ENCODE results near the gene PALM3. TPM values are rescaled to one million over a fixed set of nuclear protein-coding genes. Genes with fewer than 3 reads are reported as not detected.

The PALM3 gene, protein sequence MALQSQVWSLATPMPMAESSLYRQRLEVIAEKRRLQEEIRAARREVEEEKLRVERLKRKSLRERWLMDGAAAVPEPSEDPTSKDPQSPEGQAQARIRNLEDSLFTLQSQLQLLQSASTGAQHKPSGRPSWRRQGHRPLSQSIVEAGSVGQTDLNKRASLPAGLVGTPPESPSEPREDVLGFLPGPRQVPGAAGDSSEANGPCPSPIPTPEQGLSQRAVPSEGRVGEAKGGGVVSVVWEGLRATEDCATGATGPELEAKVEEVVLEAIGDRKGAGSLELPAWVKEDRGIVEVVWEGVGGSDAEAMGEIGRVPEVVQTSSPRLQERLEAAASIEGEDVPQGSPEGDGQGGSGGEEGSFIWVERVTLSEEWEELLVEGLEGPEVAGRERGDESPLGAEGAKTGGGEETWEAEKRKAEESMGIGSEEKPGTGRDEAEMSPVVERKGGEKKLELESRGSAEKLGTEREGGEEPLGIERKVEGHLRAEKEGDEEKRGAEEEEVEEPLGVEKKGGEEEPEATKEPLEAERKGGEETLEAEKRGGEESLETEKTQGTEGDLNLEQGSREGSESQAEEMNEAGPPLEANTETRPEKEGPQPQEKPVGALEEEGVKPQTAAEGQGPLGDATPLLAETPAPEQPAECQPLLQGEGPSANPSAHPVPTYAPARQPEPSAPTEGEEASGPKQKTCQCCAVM
- total RNA-seq, result 0.32 TPM in 1 of 2 replicates, not detected in the other

DNA sequence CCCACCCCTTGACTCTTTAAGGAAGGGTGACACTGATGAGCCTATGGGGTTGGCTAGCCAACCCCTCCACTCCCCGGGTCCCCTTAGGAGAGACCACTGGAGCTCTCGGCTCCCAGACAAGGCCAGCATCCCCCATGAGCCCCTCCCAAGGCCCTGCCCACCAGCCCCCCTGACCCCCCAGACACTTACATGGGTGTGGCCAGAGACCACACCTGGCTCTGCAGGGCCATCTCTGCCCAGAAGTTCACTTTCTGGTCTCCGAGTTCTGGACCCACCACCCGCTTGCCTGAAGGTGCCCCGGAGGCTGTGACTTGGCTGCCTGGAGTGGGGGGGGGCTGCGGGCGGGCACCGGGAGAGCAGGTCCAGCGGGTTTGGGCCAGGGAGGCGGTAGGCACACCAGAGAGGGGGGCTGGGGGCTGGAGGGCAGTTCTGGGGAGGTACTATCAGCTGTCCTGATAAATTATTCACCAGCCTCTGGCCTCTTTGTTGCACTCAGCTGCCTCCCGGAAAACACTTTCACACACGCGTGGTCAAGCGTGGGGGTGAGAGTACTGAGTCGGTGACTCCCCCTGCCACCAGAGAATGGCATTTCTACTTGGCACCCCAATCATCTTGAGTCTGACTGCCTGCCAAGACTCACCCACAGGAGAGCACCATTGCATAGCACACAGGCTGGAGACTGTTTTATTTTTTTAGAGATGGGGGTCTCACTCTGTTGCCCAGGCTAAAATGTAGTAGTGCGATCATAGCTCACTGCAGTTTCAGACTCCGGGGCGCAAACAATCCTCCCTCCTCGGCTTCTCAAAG is at the start of gene PALM3:
Gene PALM3, minus strand, starts transcription at position 326 of the 807 bp plus-strand sequence. Its CDS starts 96 bp downstream, at position 230.

DNA sequence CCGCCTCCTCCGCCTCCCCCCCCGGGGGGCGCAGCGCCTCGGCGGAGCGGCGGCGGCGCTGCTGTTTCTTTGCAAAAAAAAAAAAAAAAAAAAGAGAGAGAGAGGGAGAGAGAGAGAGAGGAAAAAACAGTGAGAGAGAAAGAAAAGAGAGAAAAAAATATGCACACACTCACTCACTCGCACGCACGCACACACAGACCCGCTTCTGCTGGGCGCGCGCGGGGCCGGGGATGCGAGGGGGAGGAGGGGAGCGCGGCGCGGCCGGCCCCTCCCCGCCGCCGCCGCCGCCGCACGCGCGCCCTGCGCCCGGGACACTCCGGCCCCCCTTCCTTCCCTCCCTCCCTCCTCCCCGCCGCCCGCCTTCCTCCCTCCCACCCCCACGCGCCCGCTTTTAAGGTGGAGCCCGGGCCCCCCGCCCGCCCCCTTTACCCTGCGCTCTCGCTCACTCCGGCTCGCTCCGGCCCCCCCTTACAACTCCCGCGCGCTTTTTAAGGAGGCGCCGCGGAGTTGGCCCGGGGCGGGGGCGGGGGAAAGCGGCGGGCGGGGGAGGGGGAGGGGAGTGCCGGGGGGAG is 28.7 kb upstream of the PALM3 start, which contains the start of gene SAMD1:
Gene SAMD1, minus strand, starts transcription at position 243 of the 572 bp plus-strand sequence.

DNA sequence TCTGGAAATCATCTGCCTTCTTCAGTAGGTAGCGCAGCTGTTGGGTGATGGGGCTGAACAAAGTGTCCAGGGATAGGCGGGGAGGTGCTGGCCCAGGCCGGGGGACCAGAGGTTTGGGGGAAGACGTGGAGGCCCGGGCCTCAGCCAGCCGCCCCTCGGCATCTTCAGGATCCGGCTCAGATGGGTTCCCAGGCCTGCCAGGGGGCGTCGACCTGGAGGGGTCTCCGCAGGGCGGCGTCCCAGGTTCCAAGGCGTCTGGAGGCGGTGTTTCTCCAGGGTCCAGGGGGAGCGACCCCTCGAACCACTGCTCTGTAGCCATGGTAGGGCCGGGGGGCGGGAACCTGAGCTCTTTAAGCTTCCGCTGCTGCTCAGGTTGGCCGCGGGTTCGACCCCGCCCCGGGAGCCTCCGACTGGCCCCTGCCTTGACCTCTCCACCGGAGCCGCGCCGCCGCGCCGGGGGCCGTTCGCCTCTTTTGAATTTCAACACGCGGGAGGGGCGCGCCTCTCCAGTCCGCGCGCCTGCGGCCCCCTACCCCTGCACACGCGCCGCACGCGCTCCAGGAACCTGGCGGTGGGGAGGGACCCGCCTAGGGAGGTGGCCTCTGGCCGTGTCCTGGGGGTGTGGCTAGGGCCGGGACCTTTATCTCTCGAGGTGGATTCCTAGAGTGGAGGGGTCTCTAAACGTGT is 23.6 kb upstream of the PALM3 start, which contains the start of gene C19orf67:
Gene C19orf67, minus strand, starts transcription at position 475 of the 687 bp plus-strand sequence. Its CDS starts 156 bp downstream, at position 319.

DNA sequence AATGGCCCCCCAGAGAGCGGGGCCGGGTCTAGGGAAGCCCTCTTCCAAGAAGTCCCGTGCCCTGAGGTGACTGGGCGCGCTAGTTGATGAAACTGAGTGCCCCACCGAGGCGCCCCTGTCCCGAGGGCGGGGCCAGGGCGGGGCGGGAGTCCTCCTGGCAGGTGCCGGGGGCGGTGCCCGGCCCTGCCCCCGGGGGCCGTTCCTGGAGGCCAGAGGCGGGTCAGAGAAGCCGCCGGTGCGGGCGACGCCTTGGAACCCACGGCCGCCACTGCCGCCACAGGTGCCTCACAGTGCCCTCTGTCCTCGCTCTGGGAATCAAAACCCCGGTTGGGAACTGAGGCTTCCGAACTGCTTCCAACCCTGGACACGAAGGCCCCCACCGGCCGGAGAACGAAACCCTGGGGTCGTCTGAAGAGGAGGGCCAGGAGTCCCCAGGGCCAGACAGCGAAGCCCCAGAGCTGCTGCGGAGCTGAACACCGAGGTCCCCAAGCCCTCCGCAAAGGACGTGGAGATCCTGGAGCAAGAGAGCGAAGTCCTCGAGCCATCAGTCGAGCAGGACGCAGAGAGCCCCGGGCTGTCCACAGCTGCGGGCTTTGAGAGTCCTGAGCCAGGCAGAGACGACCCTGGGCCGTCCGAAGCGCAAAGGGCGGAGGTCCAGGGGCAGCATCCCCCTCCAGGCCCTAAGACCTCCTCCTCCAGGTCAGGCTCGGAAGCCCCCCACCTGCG is 10.8 kb upstream of the PALM3 start, which contains the start of gene MISP3:
Gene MISP3, plus strand, starts transcription at position 252 of the 726 bp plus-strand sequence. CDS start 524 bp downstream, outside the sequence.

DNA sequence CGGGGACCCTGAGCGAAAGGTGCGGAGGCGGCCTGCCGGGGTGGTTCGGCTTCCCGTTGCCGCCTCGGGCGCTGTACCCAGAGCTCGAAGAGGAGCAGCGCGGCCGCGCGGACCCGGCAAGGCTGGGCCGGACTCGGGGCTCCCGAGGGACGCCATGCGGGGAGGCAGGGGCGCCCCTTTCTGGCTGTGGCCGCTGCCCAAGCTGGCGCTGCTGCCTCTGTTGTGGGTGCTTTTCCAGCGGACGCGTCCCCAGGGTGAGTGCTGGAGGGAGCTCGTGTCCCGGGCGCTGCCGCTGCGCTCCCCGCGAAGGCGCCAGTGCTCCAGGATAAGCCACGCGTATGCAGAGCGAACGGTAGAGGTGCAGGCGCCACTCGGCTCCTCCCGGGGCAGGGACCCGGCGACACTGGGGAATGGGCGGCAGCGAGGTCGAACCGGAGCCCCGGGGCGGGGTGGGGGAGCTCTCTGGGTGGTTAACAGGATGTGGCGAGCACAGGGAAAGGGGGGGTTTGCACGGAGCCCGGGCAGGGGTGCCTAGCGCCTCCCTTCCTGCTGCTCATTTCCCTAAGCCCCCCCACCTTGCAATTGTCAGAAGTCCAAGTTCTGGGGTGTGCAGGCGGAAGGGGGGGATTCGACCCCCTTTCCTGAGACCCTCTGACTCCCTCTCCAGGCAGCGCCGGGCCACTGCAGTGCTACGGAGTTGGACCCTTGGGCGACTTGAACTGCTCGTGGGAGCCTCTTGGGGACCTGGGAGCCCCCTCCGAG is 30.0 kb downstream of the PALM3 start, which contains the start of gene IL27RA:
Gene IL27RA, plus strand, starts transcription at position 44 of the 762 bp plus-strand sequence. Its CDS starts 111 bp downstream, at position 155.

DNA sequence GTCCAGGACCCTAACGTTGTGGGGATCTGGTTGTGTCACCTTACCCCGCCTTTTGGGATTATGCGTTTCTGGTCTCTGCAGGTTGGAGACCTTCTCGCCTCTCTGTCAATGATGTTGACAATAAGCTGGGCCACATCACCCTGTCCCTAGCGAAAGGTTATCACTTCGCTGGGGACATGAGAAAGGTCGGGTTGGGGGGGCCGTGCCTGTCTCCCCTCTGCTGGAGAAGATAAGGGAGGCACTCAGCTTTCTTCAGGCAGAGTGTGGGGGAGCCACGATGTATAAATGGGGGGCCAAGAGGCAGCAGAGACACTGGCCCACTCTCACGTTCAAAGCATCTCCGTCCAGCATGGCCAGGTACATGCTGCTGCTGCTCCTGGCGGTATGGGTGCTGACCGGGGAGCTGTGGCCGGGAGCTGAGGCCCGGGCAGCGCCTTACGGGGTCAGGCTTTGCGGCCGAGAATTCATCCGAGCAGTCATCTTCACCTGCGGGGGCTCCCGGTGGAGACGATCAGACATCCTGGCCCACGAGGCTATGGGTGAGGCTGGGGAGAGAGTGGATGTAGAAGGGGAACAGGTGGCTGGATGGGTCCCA is 33.9 kb downstream of the PALM3 start, which contains the start of gene RLN3:
Gene RLN3, plus strand, starts transcription at position 293 of the 595 bp plus-strand sequence. Its CDS starts 57 bp downstream, at position 350.

DNA sequence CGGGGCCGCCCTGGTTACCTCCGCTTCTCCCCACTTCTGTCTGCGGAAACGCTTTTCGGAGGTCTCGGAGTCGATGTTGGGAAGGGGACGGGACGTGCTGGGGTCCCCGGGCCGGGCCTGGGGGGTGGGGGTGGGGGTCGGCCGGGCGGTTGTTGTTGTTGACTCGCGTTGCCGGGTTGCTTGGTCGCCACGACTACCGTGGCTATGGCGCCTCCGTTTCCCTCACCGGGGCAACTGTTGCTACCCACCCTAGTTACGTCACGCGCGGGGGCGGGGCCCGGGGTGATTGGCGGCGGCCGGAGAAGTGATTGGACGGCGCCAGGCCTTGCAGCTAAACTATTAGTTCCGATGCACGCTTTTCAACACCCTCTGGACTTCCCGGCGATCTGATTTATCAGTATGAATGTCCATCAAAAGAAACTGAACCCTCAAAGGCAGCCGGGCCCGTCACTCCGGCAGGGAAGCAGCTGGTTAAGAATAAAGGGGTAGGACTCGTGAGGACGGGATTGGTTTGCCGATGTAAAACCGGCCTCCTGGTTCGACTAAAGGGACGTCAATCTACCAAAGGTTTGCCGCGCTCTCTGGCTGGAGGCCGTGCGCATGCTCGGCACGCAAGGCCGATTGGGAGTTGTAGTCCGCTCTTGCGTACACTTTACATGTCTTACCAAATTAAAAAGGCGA is 55.7 kb downstream of the PALM3 start, which contains the start of gene RFX1:
Gene RFX1, minus strand, starts transcription at position 236 of the 681 bp plus-strand sequence. CDS start 12,477 bp downstream, outside the sequence.

Other genes starting within 250 kb of the PALM3 start
- gene NANOS3, start 184.9 kb downstream of the PALM3 start, total RNA-seq, result 0.49 TPM in 1 of 2 replicates, not detected in the other
- gene BRME1, start 156.0 kb downstream of the PALM3 start, total RNA-seq, result 0.36 and 0.97 TPM in 2 replicates
- gene CC2D1A, start 155.9 kb downstream of the PALM3 start, total RNA-seq, result 24.7 and 26.8 TPM in 2 replicates
- gene PODNL1, start 123.7 kb downstream of the PALM3 start, total RNA-seq, result 7.2 and 11.5 TPM in 2 replicates
- gene DCAF15, start 109.6 kb downstream of the PALM3 start, total RNA-seq, result 12.8 and 14.3 TPM in 2 replicates
- 3.2 TPM in 2 replicates for gene RFX1, start 55.8 kb downstream of the PALM3 start, total RNA-seq
- gene RLN3, start 33.9 kb downstream of the PALM3 start, total RNA-seq, result not detected in 2 replicates
- 0.49 and 2.1 TPM in 2 replicates for gene IL27RA, start 30.3 kb downstream of the PALM3 start, total RNA-seq
- 0.49 TPM in 2 replicates for gene MISP3, start 10.7 kb upstream of the PALM3 start, total RNA-seq
- not detected in 2 replicates for gene C19orf67, start 23.7 kb upstream of the PALM3 start, total RNA-seq
- gene SAMD1, start 28.7 kb upstream of the PALM3 start, total RNA-seq, result 18.9 and 28.9 TPM in 2 replicates
- gene PRKACA, start 55.7 kb upstream of the PALM3 start, total RNA-seq, result 51.6 and 61.8 TPM in 2 replicates
- gene ASF1B, start 74.5 kb upstream of the PALM3 start, total RNA-seq, result 1.3 and 2.2 TPM in 2 replicates
- 4.9 and 5.1 TPM in 2 replicates for gene ADGRL1, start 144.1 kb upstream of the PALM3 start, total RNA-seq

Measured in hair follicle dermal papilla cell (primary cell).